Measurements from ENCODE around the gene KANSL1.

DNA sequence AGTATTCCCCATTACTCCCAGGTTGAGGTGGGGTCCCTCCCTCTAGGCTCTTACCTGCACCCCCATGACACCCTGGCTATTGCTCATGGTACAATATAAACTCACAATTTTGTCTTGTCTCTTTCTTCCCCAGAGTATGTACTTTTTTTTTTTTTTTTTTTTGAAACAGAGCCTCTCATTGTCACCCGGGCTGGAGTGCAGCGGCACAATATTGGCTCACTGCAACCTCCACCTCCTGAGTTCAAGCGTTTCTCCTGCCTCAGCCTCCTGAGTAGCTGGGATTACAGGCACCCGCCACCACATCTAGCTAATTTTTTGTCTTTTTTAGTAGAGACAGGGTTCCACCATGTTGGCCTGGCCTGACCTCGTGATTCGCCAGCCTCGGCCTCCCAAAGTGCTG lies 8.5 kb downstream of the KANSL1 start:
- TF ChIP-seq, protein P1, sequence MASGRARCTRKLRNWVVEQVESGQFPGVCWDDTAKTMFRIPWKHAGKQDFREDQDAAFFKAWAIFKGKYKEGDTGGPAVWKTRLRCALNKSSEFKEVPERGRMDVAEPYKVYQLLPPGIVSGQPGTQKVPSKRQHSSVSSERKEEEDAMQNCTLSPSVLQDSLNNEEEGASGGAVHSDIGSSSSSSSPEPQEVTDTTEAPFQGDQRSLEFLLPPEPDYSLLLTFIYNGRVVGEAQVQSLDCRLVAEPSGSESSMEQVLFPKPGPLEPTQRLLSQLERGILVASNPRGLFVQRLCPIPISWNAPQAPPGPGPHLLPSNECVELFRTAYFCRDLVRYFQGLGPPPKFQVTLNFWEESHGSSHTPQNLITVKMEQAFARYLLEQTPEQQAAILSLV (tag; IDR thresholded peaks at IDR 0.05), result no peak
- TF ChIP-seq FOXK2 (conservative IDR thresholded peaks at IDR 0.05 in 1 of 2, IDR thresholded peaks at IDR 0.05 in 1 of 2; ENCODE audit: low read depth in 2 of 2) (no peak), HCFC1 (IDR thresholded peaks at IDR 0.05; ENCODE audit: low read depth, low read length) (no peak), HOMEZ (CRISPR knock-in tag; IDR thresholded peaks at IDR 0.05) (no peak), BCLAF1 (IDR thresholded peaks at IDR 0.05; ENCODE audit: borderline replicate concordance in 1 of 2, control insufficient read depth in 1 of 2, low read depth in 2 of 2, low read length in 1 of 2) (no peak), ZNF384 (IDR thresholded peaks at IDR 0.05; ENCODE audit: low read depth, low read length) (no peak), RUNX1 (IDR thresholded peaks at IDR 0.05; ENCODE audit: low read depth) (no peak), ZNF395 (CRISPR knock-in tag; IDR thresholded peaks at IDR 0.05) (no peak), MEIS2 (IDR thresholded peaks at IDR 0.05; ENCODE audit: partially characterized antibody) (no peak)
- TF ChIP-seq, protein P2, sequence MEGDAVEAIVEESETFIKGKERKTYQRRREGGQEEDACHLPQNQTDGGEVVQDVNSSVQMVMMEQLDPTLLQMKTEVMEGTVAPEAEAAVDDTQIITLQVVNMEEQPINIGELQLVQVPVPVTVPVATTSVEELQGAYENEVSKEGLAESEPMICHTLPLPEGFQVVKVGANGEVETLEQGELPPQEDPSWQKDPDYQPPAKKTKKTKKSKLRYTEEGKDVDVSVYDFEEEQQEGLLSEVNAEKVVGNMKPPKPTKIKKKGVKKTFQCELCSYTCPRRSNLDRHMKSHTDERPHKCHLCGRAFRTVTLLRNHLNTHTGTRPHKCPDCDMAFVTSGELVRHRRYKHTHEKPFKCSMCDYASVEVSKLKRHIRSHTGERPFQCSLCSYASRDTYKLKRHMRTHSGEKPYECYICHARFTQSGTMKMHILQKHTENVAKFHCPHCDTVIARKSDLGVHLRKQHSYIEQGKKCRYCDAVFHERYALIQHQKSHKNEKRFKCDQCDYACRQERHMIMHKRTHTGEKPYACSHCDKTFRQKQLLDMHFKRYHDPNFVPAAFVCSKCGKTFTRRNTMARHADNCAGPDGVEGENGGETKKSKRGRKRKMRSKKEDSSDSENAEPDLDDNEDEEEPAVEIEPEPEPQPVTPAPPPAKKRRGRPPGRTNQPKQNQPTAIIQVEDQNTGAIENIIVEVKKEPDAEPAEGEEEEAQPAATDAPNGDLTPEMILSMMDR (IDR thresholded peaks at IDR 0.05 in 2 of 3, conservative IDR thresholded peaks at IDR 0.05 in 1 of 3; ENCODE audit: insufficient read depth in 2 of 3, low read depth in 1 of 3, low read length in 3 of 3), result no peak

Measured in K562 (cell line).